GM21825 (cell line): ENCODE results near the gene CDH16.

ENCODE experiments used
- ATAC-seq: cut with Tn5 transposase; IDR thresholded peaks from one replicate; pipeline ENCODE4 v1.9.1; 2021; ENCODE audit warnings: mild to moderate bottlenecking, moderate library complexity; ENCODE audit not compliant: unreplicated experiment

CDH16 gene

DNA sequence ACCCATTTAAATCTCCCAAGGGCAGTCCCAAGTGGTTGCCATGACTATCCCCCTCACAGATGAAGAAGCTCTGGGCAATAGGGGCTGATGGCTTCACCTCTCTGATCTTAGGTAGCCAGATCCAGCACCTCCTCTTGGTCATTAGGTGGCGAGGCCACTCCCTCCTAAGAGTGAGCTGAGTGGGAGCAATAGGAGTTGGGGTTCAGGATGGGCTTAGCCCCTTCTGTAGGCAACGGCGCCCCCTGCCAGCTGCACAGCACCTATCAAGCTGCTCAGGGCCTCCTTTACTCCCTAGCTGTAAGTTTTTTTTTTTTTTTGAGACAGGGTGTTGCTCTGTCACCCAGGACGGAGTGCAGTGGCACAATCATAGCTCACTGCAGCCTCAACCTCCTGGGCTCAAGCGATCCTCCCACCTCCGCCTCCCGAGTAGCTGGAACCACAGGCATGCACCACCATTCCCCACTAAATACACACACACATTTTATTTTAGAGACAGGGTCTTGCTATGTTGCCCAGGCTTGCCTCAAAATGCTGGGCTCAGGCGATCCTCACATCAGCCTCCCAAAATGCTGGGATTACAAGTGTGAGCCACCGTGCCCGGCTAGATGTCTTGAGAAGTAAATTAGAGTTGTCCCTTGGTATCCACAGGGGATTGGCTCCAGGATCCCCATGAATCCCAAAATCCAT lies 10.2 kb upstream of the CDH16 start:
- ATAC-seq: no peak

DNA sequence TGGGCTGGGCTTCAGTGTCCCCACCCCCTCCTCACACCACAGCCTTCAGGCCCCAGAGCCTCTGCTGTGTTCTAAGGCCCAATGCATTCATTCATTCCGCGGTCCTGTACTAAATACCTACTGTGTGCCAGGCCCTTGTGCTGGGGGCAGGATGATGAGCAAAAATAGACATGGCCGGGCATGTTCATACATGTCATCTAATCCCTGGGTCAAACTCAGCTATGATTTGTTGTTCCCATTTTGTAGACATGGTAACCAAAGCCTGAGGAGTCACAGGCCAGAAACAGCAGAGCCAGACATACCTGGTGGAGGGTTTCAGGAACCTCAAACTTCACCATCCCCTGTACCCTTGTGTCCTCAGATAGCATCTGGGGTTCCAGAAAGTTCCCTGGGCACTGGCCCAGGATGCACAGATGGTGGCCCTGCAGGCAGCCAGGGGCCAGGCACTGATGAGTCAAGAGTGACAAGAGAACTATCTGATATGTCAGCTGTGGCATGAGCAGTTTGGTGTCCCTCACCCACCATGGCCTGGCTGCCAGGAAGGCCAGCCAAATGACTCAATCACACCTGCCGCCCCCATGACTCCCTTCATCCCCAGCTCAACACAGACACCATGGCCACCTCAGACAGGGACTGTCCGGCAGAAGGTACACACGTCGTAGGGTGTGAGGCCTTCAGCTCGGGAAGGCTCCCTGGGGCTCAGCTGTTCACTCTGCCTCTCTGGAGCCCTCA lies 9.4 kb upstream of the CDH16 start:
- no peak for ATAC-seq

DNA sequence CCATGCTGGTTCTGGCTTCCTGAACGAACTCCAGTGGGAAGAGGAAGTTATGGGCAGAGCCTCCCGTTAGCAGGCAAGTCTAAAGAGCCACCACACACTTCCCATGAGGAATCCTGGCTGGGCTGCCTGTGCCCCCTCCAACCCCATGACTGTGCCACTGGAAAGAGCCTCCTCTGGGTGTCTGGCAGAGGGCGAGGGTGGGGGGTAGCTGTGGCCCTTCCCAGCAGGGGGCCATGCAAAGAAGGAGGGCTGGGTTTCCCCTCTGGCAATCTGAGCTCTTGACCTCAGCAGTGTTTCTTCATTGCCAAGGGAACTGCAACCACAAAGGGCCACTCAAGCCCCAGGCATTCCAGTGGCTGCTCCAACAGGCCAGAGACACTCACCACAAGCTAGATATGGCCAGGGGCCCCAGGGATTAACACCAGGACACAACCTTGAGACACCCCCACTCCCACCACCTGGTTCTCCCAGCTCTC lies 8.3 kb upstream of the CDH16 start:
- ATAC-seq: no peak

DNA sequence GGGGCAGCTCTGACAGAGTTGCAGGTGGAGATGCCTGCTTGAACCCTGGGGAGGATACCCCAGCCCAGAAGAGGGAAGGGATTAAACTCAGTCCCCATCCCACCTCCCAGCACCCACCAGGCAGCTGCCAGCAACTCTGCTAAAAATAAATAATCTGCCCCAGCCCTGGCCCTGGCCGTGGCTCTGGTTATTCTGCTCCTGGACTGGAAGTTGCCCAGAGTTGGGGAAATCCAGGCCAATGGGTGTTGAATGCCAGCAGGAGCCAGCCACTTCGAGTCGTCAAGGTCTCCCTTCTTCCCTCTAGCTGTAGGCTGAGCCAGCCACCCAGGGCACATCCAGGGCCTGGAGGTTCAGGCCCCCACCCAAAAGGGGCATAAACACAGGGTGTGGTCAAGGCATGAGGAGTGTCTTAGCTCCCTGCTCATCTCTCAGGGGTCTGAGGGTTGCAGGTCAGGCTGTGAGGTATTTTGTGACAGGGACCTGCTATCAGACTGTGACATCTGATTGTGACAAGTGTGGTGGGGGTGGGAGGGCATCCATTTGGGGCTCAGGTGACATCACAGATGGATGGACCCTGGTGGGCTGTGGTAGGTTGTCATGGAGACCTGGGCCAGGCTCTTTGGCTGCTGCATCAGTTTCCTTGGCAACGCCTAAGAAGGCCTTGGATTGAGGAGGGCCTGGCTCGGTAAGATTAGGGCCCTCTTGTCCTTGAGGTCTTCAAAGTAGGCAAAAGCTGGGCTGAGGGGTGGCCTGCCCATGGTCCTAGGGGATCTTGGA lies 7.7 kb upstream of the CDH16 start:
- no peak for ATAC-seq

DNA sequence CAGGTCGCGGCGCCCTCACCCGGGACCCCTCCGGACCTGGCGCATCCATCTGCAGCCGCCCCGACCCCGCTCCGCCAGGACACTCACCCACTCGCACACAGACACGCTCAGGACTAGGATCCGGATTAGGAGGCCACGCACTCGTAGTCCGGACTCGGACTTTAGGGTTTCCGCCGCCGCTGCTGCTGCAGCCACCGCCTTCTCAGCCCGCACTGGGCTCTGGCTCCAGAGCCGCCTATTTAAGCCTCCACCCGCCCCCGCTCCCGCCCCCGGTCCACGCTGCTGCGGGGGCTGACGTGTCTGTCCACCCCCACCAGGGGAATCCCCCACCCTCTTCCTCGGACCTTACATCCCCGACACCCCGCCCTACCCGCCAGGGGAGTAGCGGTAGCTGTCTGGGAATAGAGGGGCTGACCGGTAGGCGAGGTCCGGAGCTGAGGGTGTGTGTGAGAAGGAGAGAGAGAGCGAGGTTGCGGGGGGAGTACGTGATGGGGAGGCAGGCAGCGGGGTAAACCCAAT lies 6.7 kb upstream of the CDH16 start, which contains the start of gene RRAD:
Gene RRAD, minus strand, starts transcription at position 214 of the 519 bp plus-strand sequence. CDS start 356 bp downstream, outside the sequence.
- no peak for ATAC-seq

DNA sequence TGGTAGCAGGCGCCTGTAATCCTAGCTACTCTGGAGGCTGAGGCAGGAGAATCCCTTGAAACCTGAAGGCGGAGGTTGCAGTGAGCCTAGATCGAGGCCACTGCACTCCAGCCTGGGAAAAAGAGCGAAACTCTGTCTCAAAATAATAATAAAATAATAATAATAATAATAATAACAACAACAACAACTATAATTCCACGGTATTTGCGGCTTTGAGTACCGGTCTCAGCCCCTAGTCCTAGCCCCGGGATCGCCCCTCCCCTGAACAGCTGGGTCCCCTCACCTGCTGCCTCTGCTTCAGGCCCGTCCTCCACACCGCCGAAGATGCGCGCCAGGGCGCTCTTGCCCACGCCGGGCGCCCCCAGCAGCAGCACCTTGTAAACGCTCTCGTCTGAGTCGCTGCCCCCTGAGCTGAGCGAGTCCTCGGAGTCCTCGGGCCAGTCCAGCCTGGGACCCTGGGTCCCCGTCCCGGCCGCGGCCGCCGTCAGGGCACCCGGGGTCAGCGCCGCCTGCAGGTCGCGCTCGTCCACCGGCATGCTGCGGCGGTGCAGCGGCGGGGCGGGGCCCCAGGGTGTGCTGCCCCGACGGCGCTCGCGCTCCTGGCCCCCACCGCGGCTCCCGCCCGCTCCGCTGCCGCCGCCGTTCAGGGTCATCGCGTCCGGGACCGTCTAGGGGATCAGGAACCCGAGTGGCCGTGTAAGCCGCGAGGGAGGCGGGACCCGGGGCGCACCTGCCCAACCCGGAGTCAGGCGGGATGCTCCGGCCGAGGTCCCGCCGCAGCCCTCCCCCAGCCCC lies 6.0 kb upstream of the CDH16 start:
- ATAC-seq: no peak

GRCh38 chr16:66923866-66924265 lies 5.2 kb upstream of the CDH16 start:
- ATAC-seq: no peak

DNA sequence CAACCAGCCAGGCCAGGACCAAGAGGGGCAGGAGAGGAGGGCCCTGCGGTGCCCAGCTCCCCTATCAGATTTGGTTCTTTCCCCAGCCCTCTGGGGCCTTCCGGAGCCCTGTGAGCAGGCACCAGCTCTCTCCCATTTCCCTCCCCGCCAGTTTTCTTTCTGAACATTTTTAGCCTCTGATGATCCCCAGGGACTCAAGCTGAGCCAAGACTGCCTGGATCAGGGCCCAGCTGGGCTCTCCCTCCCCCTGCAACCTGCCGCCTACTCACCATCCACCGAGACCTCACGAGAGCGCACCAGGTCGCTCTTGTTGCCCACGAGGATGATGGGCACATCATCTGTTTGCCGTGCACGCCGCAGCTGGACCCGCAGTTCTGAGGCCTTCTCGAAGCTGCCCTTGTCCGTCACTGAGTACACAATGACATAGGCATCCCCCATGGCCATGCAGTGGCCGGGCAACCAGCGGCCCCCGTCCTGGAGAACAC lies 4.6 kb upstream of the CDH16 start:
- no peak for ATAC-seq

- ATAC-seq: no peak
These were observed 3.2 kb upstream of the CDH16 start for GRCh38 chr16:66921729-66922450.

- ATAC-seq: no peak
These were observed 2.4 kb upstream of the CDH16 start for GRCh38 chr16:66920924-66921680.

DNA sequence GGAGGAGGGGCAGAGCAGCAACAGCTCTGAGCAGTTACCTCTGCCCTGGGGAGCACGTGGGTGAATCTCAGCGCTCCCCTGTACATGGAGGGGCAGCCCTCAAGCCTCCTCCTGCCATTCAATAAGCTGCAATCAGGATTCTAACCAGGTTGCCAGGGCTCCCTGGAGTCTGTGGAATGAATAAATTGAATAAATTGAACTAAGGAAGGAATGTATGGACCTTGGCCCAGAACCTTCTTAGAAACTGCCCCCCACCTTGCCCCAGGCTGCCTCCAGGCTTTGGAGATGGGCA lies 1.6 kb upstream of the CDH16 start:
- ATAC-seq: no peak

GRCh38 chr16:66919569-66920298 lies 1.0 kb upstream of the CDH16 start:
- ATAC-seq: no peak

DNA sequence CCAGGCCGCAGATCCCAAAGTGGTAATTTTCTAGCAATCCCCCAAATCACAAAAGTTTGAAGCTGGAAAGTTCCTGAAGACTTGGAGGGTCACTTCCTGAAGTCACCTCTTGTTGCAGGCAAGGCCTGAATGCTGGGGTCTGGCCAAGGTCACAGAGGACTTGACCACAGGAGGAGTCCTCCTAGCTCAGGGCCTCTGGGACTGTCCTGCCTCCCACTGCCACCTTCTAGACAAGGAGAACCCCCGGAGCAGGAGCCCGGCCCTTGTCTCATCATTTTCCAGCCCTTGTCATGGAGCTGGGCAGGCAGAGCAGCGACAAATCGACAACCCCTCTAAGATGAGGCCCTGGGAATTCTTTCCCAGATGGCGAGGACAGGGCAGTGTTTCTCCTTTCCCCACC lies 330 bp downstream of the CDH16 start:
- ATAC-seq: no peak

- ATAC-seq: no peak
These were observed 944 bp downstream of the CDH16 start for GRCh38 chr16:66917741-66918140.

- ATAC-seq: no peak
These were observed 2.2 kb downstream of the CDH16 start for GRCh38 chr16:66916518-66916917.

DNA sequence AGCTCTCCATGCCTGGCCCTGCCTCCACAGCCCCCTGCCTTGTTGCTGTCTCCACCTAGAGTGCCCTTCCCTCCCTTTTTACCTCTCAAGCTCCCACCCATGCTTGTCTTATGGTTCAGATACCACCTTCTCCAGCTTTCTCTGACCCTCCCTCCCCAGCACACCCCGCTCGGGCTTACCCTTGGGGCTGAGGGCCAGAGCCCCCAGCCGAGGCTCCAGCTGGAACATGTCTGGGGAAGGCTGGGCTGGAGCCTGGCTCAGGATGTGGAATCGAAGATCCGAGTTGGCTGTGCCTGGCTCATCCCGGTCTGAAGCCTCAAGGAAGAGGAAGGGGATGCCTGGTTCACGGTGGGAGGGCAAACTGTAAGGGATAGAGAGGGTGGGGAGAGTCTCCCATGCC lies 3.6 kb downstream of the CDH16 start:
- no peak for ATAC-seq

DNA sequence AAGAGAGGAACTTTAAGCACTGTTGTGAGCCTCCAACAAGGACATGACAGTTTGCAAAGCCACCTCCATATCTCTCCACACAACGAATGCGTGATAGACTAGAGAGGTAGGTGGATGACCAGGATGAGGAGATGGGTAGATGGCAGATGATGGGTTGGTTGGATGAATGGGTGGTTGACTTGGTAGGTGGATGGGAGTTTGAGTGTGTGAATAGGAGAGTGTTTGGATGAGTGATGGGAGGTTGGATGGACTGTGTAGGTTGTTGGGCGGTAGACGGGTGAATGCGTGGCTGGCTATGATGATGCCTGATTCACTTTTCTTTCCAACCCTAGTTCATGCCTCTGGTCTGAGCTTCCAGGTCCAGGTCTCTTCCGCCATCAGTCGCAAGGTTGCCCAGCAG lies 4.1 kb downstream of the CDH16 start:
- no peak for ATAC-seq

GRCh38 chr16:66913711-66914110 lies 5.0 kb downstream of the CDH16 start:
- no peak for ATAC-seq

GRCh38 chr16:66913081-66913480 lies 5.6 kb downstream of the CDH16 start:
- no peak for ATAC-seq
